Activated CD4-positive, alpha-beta memory T cell treated with anti-CD3 and anti-CD28 coated beads, Interleukin-2, amount 10 ng/mL, durations not matched to agents 7 days and 5 days (primary cell): Measurements from ENCODE around the gene ESPNL. TPM values are rescaled to one million over a fixed set of nuclear protein-coding genes. Genes with fewer than 3 reads are reported as not detected.

ENCODE experiments used
- CTCF ChIA-PET: fragments of 350-600 bp; sonication (Branson Sonifier 250); formaldehyde crosslinking; loops from one replicate; lab custom pipeline; 2021; ENCODE audit warnings: antibody characterized with exemption, inconsistent platforms; lab: Charles Lee
- POLR2A ChIA-PET: fragments of 350-600 bp; sonication (Branson Sonifier 250); formaldehyde crosslinking; loops from one replicate; lab custom pipeline; 2021; ENCODE audit warnings: antibody characterized with exemption; lab: Charles Lee
- DNase-seq: peaks from one replicate; pipeline ENCODE4 v3.0.0-alpha.2; 2020
- H3K27ac Mint-ChIP-seq: one replicate; pipeline ENCODE4 v1.8.0; 2021; ENCODE audit warnings: mild to moderate bottlenecking, mixed read lengths
- H3K27me3 Mint-ChIP-seq: one replicate; pipeline ENCODE4 v1.8.0; 2021; ENCODE audit warnings: mixed read lengths
- H3K36me3 Mint-ChIP-seq: one replicate; pipeline ENCODE4 v1.8.0; 2021; ENCODE audit warnings: low read depth, mixed read lengths
- H3K4me1 Mint-ChIP-seq: one replicate; pipeline ENCODE4 v1.8.0; 2021; ENCODE audit warnings: mixed read lengths
- H3K4me3 Mint-ChIP-seq: one replicate; pipeline ENCODE4 v1.8.0; 2021; ENCODE audit warnings: mild to moderate bottlenecking, mixed read lengths
- H3K9me3 Mint-ChIP-seq: one replicate; pipeline ENCODE4 v1.8.0; 2021; ENCODE audit warnings: mixed read lengths
- total RNA-seq, 2 experiments: library from RNA; stranded (reverse); gene quantifications; one replicate each; pipeline ENCODE4 v1.2.3, GENCODE V29; 2021

The ESPNL gene
- total RNA-seq, 2 experiments from 2014 or later: 0.05 to 0.18 TPM

DNA sequence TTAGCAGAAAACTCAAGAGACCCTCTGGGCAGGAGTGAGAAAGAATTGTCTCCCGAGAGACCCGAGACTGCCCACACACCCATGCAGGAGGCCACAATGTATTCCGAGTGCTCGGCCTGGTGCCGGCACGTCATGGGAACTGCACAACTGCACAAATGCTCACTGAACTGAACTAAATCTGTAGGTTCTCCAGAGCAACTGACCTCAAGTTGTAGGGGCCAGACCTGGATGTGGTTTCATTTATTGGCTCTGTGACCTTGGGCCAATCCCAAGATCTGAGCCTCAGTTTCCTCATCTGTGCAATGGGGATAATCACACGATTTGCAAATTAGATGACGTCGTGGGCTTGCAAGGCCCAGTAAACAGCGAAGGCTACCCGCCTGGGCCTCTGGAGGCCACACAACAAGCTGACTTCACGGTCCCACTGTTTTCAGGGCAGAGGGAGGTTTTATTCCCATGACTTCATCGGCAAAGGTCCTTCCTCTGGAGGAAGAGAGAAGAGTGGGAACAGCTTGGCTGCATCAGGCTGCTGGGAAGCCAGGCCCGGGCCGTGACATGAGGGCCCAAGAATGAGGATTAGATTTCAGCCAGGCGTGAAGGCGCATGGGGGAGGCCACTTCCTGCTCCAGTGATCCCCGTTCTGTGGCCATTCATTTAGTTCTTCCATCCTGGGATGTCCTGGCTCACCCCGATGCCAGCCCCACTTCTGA, 55.1 kb downstream of the ESPNL start:
- H3K27me3 Mint-ChIP-seq: peaks cover 9% of the 10 kb centered on the region
- no peak overlapping the region for H3K27ac Mint-ChIP-seq
- ChIA-PET POLR2A (no interaction called here), CTCF (interaction anchor here (1.0 kb wide), 1 partner anchor 12 kb away, joined by 3 read pairs; no protein-coding TSS in a partner anchor)
- H3K36me3 Mint-ChIP-seq: no peaks in the 10 kb centered on the region
- no peak overlapping the region for H3K4me3 Mint-ChIP-seq
- no peak for DNase-seq
- H3K4me1 Mint-ChIP-seq: peaks cover 4% of the 10 kb centered on the region
- H3K9me3 Mint-ChIP-seq: no peaks in the 10 kb centered on the region

DNA sequence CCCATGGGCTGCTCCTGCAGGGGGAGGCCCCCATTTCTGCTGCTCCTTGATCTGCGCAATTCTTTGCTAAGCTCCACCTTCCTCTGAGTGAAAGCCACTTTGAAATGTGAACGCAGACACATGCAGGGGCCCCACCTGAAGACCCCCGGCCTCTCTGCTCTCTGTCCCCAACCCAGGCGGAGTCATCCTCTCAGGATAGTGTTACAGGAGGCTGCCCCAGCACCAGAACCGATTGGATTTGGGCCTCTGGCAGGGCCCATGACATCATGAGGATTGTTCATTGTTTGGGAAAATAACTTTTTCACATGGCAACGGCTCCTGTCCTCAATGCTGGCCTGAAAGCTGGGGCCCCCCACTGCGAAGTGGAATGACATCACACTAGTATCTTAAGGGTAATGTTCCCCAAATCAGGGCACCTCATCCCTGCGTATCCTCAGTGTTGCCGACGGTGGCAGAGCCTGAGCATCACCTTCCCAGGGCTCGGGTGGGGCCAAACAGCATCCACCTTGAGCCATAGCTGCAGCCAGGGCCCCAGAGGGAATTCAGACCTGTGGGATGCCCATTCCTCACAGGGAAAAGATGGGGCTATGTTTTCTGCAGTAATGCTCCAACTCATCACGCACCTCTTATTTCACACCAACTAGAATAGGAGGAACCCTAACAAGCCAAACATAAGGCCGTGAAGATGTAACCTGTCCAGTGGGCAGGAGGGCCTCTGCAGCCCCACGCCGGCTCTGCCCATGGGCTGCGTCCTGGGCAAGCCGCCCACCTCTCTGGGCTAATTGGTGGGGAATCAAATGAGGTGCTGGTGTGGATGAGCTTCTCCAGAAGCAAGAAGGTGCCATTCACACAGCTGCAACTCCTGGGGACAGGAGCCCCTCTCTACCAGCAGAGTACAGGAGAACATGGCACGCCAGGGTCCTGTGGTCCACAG, 55.9 kb downstream of the ESPNL start:
- no peak overlapping the region for H3K27ac Mint-ChIP-seq
- peaks cover 16% of the 10 kb centered on the region for H3K27me3 Mint-ChIP-seq
- ChIA-PET CTCF (no interaction called here), POLR2A (no interaction called here)
- no peaks in the 10 kb centered on the region for H3K9me3 Mint-ChIP-seq
- no peak overlapping the region for H3K4me3 Mint-ChIP-seq
- peaks cover 4% of the 10 kb centered on the region for H3K4me1 Mint-ChIP-seq
- no peaks in the 10 kb centered on the region for H3K36me3 Mint-ChIP-seq
- no peak for DNase-seq

DNA sequence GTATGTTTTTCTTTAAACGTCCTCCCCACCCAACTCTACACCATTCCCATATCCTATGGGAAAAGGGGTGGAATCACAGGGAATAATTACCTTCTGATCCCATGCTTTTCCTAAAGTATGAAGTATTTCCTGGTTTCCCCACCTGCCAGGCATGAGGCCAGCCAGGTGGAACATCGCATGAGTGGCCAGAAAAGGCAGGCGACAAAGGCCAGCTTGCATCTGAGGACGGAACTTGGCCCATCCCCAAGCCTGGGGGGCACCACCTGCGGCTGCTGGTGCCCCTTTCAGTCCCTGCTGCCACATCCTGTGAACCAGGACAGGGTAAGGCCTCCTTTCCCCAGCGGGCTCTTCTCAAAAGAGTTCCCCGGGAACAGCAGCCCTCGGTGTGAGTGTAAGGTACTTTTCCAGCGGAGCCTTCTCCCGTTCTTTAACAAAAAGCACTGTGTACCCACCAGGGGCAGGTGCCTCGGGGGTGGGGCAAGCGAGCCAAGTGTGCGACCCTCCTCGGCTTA, 57.4 kb downstream of the ESPNL start:
- Mint-ChIP-seq H3K27me3 (peaks cover 26% of the 10 kb centered on the region), H3K4me1 (peaks cover 4% of the 10 kb centered on the region), H3K9me3 (no peaks in the 10 kb centered on the region), H3K36me3 (no peaks in the 10 kb centered on the region), H3K4me3 (no peak overlapping the region), H3K27ac (no peak overlapping the region)
- CTCF ChIA-PET: no interaction called here
- no peak for DNase-seq
- POLR2A ChIA-PET: no interaction called here

DNA sequence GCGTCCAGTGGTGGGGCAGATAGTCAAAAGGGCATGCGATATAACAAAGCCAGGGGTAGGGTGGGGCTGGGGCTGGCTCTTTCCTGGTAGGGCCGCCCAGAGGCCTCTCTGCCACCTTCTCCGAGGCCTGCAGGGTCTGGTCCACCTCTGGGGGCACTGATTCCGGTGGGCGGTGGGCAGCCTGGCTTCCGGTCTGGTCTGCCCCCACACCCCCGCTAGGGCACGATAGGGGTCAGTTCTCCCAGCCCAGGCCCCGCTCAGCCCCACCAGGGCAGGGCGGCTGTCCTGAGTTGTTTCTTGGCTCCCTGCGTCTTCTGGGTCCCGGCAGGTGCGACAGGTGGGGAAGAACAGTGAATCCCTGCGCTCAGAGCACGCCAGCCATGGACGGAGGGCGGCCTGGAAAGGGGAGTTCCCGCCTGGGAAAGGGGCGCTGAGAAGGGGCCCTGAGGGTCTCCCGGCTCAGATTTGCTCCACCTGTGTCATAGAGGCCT, 57.9 kb downstream of the ESPNL start:
- Mint-ChIP-seq H3K4me3 (no peak overlapping the region), H3K9me3 (no peaks in the 10 kb centered on the region), H3K27me3 (peaks cover 30% of the 10 kb centered on the region), H3K27ac (no peak overlapping the region), H3K36me3 (no peaks in the 10 kb centered on the region), H3K4me1 (peaks cover 4% of the 10 kb centered on the region)
- DNase-seq: no peak
- ChIA-PET POLR2A (no interaction called here), CTCF (no interaction called here)

DNA sequence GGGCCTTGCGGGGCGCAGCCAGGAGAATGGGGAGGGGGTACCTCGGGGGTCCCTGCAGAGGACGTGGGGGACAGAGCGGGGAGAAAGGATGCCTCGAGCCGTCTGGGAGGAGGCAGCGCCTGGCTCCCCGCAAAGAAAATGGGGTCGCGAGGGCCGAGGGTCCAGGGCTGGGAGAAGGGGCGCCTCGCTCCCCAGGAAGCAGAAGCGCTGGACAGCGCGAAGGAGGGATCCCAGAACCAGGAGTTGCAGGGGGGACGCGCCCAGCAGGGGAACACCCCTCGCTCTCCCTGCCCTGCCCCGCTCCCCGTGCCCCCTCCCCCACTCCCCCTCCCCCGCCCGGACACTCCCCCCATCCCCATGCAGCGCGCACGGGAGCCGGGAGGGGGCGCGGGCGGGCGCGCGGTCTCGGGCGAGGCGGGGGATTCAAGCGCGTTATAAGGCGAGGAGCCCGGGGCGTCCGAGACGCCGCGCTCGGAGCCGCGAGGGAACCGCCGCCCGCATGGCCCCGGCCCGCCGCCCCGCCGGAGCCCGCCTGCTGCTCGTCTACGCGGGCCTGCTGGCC, 58.5 kb downstream of the ESPNL start, which contains the start of gene ERFE:
TSS of gene ERFE (plus strand) at position 462 of the 562 bp plus-strand sequence. CDS start at position 500, 38 bp downstream.
- peaks cover 32% of the 10 kb centered on the region for H3K27me3 Mint-ChIP-seq
- DNase-seq: peak; percentile 56
- H3K4me3 Mint-ChIP-seq: peak within 1 kb of the TSS; percentile 20
- H3K36me3 Mint-ChIP-seq: no peaks in the 10 kb centered on the region
- ChIA-PET CTCF (no interaction called here), POLR2A (interaction anchor here (0.6 kb wide), 1 partner anchor 38 kb away, joined by 3 read pairs; no protein-coding TSS in a partner anchor)
- no peaks in the 10 kb centered on the region for H3K9me3 Mint-ChIP-seq
- peaks cover 4% of the 10 kb centered on the region for H3K4me1 Mint-ChIP-seq
- no peak within 1 kb of the TSS for H3K27ac Mint-ChIP-seq

DNA sequence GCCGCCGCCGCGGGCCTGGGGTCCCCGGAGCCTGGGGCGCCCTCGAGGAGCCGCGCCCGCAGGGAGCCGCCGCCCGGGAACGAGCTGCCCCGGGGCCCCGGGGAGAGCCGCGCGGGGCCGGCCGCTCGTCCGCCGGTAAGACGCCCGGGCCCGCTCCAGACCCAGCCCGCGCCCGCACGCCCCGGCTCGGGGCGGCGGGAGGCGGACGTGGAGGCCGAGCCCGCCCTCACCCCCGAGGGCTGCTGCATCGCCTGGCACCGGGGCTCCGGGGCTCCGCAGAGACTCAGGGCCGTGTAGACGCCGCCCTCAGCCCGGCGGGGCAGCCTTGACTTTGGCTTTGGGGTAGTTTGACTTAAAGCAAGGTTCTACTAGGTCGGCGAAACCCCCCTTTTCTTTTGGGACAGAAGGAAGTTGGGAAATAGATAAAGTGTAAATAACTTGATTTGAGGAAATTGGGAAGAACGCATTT, 59.0 kb downstream of the ESPNL start:
- no peak for DNase-seq
- Mint-ChIP-seq H3K9me3 (no peaks in the 10 kb centered on the region), H3K4me1 (peaks cover 4% of the 10 kb centered on the region), H3K36me3 (no peaks in the 10 kb centered on the region), H3K27ac (no peak overlapping the region), H3K27me3 (peaks cover 32% of the 10 kb centered on the region), H3K4me3 (peak overlapping the region; percentile 20)
- ChIA-PET POLR2A (interaction anchor here (0.6 kb wide), 1 partner anchor 37 kb away, joined by 3 read pairs; no protein-coding TSS in a partner anchor), CTCF (no interaction called here)

DNA sequence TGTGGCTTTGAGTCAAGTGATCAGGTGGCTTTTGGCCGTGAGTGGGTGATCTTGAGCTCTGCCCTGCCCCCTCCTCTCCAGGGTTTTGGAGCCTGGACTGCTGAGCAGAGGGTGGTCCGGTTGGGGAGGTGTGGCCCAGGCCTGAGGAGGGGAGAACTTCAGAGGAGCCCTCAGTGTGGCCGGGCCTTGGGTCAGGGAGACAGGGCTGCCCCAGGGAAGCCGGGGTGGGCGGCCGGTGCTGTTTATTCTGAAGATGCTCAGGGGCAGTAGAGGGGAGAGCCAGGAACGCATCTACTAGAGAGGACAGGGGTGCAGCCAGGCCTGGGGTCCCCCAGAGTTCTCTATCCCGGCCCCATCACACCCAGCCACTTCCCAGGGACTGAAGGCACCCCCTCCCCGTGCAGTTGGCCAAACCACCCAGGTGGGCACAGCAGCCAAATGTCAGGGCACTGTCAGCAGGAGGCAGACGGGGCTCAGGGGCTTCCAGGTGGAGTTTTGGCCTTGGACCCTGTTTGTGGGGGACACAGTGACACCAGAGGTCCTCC, 59.6 kb downstream of the ESPNL start:
- peaks cover 36% of the 10 kb centered on the region for H3K27me3 Mint-ChIP-seq
- ChIA-PET CTCF (interaction anchor here (2.2 kb wide), 1 partner anchor 103 kb away, joined by 9 read pairs; no protein-coding TSS in a partner anchor), POLR2A (no interaction called here)
- no peak overlapping the region for H3K27ac Mint-ChIP-seq
- H3K4me3 Mint-ChIP-seq: peak overlapping the region; percentile 20
- no peaks in the 10 kb centered on the region for H3K36me3 Mint-ChIP-seq
- H3K9me3 Mint-ChIP-seq: no peaks in the 10 kb centered on the region
- DNase-seq: no peak
- H3K4me1 Mint-ChIP-seq: peaks cover 4% of the 10 kb centered on the region

DNA sequence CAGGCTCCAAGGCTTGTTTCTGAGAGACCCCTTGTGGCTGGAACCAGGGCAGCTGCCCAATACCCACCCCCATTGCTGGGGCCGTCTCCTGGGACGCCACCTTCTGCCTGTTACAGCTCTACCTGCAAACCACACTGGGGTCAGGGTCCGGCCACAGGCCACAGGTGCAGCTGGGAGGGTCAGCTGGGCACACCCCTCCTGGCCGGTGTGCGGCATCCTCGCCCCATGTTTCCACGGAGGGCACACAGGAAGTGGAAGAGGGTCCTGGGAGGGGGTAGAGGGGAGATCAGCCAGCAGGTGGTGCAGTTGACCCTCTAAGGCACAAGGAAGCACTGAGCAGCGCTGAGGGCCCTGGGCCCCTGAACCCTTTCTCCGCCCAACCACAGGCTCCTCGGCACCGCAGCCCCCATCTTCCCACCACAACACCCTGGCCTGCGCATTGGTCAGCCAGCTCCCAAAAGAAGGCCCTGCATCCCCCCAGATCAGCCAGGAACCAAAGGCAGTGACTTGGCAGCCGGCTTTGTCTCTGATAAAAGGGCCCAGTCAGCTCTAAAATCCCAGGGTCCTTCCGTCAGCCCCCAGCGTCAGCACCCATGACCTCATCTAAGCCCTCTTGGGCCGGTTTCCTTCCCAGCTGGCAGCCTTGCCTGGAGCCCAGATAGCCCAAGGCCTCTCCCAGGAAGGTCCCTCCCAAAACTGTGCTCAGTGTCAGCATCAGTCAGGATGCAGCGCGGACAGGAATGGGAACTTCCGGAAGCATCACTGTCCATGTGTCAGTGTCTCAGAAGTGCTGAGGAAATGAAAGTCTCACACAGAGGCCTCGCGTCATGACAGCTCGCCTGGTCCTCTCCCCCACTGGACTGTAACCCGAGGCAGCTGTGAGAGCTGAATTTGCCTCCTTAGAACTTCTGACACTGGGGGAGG, 60.3 kb downstream of the ESPNL start:
- H3K9me3 Mint-ChIP-seq: no peaks in the 10 kb centered on the region
- CTCF ChIA-PET: interaction anchor here (1.7 to 2.2 kb wide), 2 partner anchors 98 to 103 kb away, joined by 4 to 9 read pairs; no protein-coding TSS in a partner anchor
- H3K27me3 Mint-ChIP-seq: peaks cover 43% of the 10 kb centered on the region
- DNase-seq: no peak
- H3K27ac Mint-ChIP-seq: no peak overlapping the region
- no peak overlapping the region for H3K4me3 Mint-ChIP-seq
- no peaks in the 10 kb centered on the region for H3K36me3 Mint-ChIP-seq
- POLR2A ChIA-PET: no interaction called here
- H3K4me1 Mint-ChIP-seq: peaks cover 4% of the 10 kb centered on the region

DNA sequence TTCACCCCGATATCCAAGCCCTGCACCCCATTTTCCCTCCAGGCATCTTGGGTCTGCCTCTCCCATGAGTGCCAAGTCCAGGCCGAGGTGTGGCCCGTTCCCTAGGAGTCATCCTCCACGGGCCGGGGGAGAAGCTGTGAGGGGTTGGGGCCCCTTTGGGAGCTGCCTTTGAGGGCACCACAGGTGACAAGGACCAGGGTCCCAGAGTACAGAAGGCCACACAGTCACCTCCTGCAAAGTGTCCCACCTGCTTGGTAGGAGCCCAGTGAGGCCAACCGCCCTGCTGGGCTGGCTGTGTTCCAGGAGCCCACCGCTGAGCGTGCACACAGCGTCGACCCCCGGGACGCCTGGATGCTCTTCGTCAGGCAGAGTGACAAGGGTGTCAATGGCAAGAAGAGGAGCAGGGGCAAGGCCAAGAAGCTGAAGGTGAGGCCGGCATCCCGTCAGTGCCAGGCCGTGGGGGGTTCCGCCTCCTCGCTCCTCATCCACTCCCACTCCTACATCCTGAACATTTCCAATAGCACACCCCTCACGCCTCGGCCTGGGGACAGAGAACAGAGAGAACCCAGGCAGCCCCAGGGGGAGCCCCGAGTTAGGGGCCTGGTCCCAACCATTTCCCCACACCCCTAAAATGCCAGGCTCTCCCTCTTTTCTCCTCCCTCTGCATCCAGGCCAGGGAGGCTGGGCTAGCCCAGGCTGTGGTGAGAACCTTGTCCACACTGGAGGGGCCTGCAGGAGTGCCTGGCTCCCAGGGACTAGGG, 61.3 kb downstream of the ESPNL start:
- peaks cover 44% of the 10 kb centered on the region for H3K27me3 Mint-ChIP-seq
- DNase-seq: no peak
- H3K4me3 Mint-ChIP-seq: no peak overlapping the region
- H3K9me3 Mint-ChIP-seq: no peaks in the 10 kb centered on the region
- no peaks in the 10 kb centered on the region for H3K36me3 Mint-ChIP-seq
- no peak overlapping the region for H3K27ac Mint-ChIP-seq
- H3K4me1 Mint-ChIP-seq: peaks cover 4% of the 10 kb centered on the region
- ChIA-PET CTCF (interaction anchor here (1.7 to 2.2 kb wide), 2 partner anchors 97 to 102 kb away, joined by 4 to 9 read pairs; no protein-coding TSS in a partner anchor), POLR2A (no interaction called here)

DNA sequence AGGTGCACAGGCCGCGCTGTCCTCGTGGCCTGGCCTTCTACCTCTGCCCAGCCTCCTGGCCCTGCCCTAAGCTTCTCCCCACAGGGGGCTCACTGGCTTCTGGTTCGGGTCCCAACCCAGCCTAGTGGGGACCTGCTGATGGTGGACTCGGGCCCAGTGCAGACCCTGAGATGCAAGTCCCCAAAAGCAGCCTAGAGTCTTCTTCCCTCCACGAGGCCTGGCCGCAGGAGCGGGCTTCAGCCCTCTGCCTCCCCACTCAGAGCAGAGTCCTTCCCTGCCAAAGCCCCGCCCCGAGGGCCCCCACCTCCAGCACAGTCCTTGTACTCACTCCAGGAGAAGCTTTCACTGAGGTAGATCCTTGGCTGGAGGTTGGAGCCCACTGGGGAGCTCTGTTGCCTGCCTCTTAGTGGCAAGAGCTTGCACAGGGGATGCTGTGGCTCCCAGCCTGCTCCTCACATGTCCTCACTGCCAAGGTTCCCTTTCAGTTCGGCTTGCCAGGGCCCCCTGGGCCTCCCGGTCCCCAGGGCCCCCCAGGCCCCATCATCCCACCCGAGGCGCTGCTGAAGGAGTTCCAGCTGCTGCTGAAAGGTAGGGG, 62.2 kb downstream of the ESPNL start:
- DNase-seq: no peak
- H3K27ac Mint-ChIP-seq: no peak overlapping the region
- no peaks in the 10 kb centered on the region for H3K9me3 Mint-ChIP-seq
- peaks cover 44% of the 10 kb centered on the region for H3K27me3 Mint-ChIP-seq
- POLR2A ChIA-PET: no interaction called here
- no peak overlapping the region for H3K4me3 Mint-ChIP-seq
- peaks cover 4% of the 10 kb centered on the region for H3K4me1 Mint-ChIP-seq
- CTCF ChIA-PET: interaction anchor here (1.2 kb wide), 1 partner anchor 100 kb away, joined by 3 read pairs; no protein-coding TSS in a partner anchor
- no peaks in the 10 kb centered on the region for H3K36me3 Mint-ChIP-seq
